GM18517 (cell line): ENCODE results near the gene CCND3.
"Not testable (repeated sequence)": the region's sequence is repeated elsewhere in the genome, so short reads cannot be mapped to it uniquely, and the experiment has no call there.

ENCODE experiments used
- ATAC-seq: cut with Tn5 transposase; IDR thresholded peaks from one replicate; pipeline ENCODE4 v1.9.1; 2021; ENCODE audit warnings: mild to moderate bottlenecking, moderate library complexity; ENCODE audit not compliant: unreplicated experiment

Gene CCND3

GRCh38 chr6:41954668-41955067 lies 13.1 kb upstream of the CCND3 start:
- no peak for ATAC-seq

GRCh38 chr6:41947581-41948220 lies 6.1 kb upstream of the CCND3 start:
- no peak for ATAC-seq

DNA sequence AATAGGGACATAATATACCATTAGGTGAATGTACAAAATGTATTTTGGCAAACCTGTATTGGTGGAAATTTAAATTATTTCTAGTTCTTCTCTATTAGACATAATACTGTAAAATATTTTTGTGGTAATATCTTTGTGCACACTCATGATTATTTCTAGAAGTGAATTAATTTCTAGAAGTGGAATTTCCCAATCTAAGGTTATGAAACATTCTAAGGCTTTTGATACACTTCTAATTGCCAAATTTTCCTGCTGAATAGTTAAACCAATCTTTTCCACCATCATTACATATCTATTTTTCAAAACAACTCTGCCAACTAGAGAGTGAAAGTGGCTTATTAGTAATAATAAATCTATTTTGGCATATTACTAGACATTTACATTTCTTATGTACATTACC lies 1.8 kb upstream of the CCND3 start:
- ATAC-seq = no peak

GRCh38 chr6:41942882-41943281 lies 1.3 kb upstream of the CCND3 start:
- ATAC-seq = not testable (repeated sequence)

DNA sequence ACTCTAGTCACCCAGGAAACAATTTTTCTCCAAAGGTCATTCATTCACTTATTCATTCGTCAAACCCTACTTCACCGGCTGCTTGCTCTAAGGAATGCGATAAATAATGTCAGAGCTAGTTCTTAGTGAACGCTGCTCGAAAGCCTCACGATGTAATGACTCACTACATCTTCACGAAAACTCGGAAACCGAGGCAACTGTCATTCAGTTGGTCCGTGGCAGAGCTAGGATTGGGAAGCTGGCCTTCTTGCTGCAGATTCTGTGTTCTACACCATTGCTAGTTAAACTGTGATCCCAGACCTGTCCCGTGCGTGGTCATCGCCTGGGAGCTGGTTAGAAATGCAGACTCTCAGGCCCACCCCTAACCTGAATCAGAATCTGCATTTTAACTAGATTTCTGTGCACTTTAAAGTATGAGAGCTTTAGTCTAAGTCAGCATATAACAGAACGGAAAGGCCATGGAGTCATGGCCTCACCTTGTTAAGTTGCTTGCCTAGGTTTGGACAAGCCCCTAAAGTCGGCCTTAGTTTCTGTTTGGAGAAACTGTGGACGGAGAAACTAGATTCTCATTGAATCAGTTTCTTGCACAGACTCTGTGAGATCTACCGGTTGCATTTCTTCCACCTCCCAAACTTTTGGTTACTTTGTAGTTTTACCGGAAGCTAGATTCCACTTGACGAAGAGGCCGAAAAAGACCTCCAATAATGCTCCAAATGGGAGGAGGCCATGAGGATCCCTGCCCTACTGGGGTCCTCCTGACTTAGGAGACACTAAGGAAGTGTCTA lies 651 bp upstream of the CCND3 start:
- no peak for ATAC-seq

DNA sequence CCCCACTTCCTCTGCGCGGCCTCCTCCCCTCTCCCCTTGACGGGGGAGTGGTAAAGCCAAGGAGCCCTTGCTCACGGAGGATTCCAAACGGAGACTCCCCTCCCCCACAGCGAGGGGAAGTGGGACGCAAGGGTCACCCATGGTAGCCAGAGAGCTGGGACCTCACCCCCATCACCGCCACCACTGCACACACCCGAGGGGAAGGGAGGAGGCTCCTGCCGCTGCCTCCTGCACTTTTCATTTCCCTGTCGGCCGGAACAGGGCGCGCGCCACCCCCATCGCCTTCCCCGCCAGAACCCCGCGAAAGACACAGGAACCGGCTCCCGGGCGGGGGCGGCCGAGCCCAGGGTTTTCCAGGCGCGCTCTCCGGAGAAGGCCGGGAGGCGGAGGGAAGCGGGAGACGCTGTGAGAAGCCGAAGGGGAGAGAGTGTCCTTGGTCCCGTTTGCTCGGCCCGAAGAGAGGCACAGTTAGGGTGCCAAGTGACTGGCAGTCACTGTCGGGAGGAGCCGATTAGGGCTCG lies 789 bp downstream of the CCND3 start:
- no peak for ATAC-seq

DNA sequence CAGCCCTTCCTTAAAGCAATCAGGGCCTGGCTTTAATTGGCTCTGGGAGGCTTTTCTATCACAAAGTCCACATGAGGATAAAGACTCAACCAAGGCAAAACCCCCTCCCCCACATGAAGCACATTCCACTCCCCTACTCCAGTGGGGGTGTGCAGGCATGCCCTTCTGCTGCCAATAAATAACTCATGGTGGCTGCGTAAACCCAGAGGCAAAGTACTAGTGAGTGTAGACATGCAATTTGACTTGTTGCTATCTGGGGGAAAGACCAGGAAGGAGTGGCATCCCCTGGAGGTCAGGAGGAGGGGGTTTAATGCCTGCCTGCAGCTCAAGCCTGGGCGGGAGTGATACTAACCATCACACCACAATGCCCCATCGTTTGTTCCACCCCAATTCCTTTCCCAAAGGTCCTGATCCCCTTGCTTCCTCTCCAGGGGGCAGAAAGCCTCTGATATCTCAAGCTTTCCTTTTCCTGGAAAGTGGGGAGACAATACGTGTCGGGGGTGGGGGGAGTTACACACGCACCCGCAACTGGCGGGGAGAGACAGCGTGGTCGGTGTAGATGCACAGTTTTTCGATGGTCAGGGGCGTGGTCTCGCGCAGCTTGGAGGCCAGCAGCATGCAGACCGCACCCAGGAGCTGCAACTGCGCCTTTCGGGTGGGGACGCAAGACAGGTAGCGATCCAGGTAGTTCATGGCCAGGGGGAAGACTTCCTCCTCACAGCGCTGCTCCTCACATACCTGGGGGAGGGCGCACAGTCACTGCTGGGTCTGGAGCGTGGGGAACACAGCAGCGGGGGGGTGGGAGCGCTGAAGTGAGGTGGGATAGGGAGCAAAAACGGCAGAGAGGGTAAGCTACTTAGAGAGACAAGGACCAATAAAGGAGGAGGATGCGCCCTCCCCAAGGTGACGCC lies 1.5 kb downstream of the CCND3 start:
- no peak for ATAC-seq

- no peak for ATAC-seq
These were observed 2.3 kb downstream of the CCND3 start for GRCh38 chr6:41939176-41939847.

- ATAC-seq = no peak
These were observed 2.9 kb downstream of the CCND3 start for GRCh38 chr6:41938590-41939175.

- ATAC-seq = no peak
These were observed 3.6 kb downstream of the CCND3 start for GRCh38 chr6:41937861-41938574.

- ATAC-seq = no peak
These were observed 4.1 kb downstream of the CCND3 start for GRCh38 chr6:41937472-41937860.

DNA sequence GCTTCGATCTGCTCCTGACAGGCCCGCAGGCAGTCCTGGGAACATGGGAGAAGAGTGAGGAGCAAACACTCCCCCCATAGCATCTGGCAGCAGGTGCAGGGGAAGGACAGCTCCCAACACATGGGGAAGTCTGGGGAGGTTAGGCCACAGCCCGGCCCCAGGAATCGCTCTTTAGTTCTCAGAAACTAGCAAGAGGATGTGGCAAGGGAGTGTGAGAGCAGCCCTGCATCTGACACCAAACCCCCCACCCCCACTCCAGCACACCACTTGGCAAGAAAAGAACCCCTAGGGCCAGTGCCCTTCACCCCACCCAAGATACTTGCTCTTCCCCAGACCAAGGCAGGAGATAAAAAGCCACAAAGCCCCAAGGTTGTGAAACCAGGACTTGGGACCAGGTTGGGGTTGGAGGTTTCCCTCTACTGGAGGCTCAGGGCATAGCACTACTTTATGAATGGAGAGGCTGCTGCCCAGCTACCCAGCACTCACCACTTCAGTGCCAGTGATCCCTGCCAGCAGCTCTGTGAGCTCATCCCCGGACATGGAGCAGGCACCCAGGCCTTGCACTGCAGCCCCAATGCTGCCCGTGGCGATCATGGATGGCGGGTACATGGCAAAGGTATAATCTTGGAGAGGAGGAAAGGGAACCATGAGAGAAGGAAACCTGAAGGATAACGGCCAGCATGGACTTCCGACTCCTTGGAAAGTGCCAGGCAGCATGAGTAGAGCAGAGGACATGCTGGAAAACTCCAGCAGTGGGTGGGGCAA lies 5.4 kb downstream of the CCND3 start:
- ATAC-seq = no peak

- ATAC-seq = no peak
These were observed 5.9 kb downstream of the CCND3 start for GRCh38 chr6:41935685-41936072.

- no peak for ATAC-seq
These were observed 6.4 kb downstream of the CCND3 start for GRCh38 chr6:41935193-41935574.

DNA sequence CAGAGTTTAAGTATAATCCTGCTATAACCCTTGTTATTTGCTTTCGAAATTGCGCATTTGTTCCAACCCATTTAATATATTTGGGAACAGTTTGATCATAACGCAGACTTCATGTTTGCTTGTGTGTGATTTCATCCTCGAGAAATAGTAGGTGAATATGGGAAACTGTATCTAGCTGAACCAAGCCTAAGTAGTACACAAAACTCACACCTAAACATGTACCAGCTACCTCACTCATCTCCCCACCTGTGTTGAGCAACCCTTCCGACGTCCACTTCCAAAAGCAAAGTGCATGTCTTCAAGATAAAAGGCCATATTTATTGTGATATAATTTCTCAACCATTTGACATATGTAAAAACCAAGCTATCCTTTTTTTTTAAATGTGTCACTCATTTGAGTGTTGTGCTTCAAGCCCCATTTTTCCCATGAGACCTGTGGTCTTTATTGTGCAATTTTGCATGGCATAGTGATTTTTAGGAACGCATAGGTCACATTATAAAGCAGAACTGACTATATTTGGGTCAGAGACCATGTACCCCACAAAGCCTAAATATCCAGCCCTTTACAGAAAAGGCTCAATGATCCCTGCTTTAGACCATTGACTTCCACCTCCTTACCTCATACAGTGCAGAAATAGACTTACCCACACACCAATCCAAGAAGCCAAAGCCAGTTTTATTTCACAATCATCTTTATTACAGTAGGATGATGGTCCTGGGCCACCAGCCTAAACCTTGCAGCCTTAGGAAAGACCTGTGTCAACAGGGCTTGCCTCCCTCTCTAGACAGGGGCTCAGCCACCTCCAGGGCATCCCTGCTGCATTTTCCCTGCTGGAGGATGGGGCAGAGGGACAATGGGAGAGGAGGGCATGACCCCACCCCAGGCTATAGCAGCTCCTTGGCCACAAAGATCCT lies 7.1 kb downstream of the CCND3 start:
- no peak for ATAC-seq

- no peak for ATAC-seq
These were observed 9.2 kb downstream of the CCND3 start for GRCh38 chr6:41932378-41932777.

DNA sequence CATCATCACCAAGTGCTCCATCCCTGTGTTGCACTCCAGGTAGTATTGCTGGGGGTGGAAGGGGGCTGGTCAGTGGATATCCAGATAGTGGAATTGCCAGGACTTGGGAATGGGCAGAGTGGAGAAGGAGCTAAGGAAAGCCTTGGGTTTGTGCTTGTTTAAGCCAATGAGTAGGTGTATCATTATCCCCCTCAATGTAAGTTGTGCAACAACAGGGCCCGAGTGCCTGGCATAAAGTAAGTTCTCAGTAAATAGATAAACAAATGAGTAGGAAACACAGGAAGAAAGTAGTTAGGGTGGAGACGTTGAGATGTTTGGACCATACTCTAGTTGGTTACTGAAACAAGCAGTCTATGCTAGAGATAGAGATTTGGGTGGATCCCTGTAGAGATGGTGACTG lies 9.8 kb downstream of the CCND3 start:
- no peak for ATAC-seq

GRCh38 chr6:41929924-41930323 lies 11.7 kb downstream of the CCND3 start:
- ATAC-seq = no peak
